OCI-LY7 (cell line): ENCODE measurements around the gene NAA38.
A peak's percentile ranks its signal among the peaks of the same experiment; 100 is the strongest.

ENCODE experiments used
- EZH2phosphoT487 ChIP-seq: fragments of 200-600 bp; sonication (generic); IDR thresholded peaks from 2 replicates; pipeline ENCODE4 v1.6.1; 2018; ENCODE audit warnings: low read depth, borderline replicate concordance, mild to moderate bottlenecking, mixed run types, antibody characterized with exemption, low read length, moderate library complexity, mixed read lengths
- TF ChIP-seq, protein P1 (sequence below): fragments of 200-600 bp; sonication (generic); conservative IDR thresholded peaks from 2 replicates; pipeline ENCODE4 v1.5.1; 2014; ENCODE audit warnings: mild to moderate bottlenecking, antibody characterized with exemption, low read length, moderate library complexity, mixed read lengths

DNA sequence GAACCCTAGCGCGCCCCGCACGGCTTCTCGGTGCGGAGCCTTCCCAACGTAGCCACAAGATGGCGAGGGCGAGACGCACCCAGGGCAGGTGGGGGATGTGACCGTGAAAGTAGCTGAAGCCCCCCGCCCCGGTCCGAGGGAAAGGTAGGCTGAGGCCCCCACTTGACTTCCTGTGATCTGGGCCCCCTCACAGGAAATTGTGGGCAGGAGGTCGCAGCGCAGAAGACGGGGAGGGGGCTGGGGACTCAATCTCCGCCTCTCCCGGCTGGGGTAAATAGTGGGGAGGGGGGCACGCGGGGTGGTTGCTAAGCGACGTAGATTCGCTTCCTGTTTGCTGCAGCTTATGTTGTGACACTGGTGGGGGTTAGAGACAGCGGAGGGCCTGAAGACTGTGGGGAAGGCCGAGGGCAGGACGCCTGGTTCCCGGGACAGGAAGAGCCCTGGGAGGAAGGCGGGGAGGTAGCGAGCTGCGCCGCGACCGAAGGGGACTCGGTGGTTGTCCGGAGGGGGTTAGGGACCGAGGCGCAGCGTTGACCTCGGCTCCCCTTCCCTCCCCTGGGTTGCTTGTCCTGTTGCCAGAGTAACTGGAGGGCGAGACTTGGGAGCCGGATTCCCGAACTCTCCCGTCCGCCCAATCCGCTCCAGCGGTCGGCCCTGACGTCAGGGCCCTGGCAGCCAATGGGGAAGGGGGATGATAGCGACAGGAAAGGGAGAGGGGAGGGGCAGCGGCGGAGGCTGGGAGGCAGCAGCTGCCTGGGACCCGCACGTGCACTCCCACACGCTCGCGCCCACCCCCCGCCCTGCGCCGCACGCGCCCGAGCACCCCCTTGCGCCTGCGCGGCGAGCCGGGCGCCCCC, 22.2 kb downstream of the NAA38 start:
- TF ChIP-seq, protein P1, sequence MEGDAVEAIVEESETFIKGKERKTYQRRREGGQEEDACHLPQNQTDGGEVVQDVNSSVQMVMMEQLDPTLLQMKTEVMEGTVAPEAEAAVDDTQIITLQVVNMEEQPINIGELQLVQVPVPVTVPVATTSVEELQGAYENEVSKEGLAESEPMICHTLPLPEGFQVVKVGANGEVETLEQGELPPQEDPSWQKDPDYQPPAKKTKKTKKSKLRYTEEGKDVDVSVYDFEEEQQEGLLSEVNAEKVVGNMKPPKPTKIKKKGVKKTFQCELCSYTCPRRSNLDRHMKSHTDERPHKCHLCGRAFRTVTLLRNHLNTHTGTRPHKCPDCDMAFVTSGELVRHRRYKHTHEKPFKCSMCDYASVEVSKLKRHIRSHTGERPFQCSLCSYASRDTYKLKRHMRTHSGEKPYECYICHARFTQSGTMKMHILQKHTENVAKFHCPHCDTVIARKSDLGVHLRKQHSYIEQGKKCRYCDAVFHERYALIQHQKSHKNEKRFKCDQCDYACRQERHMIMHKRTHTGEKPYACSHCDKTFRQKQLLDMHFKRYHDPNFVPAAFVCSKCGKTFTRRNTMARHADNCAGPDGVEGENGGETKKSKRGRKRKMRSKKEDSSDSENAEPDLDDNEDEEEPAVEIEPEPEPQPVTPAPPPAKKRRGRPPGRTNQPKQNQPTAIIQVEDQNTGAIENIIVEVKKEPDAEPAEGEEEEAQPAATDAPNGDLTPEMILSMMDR, result peak; percentile 81
- no peak for TF ChIP-seq EZH2phosphoT487
